GM10266 (cell line): ENCODE data around the gene CHMP1A.

Experiments used
- DNase-seq: peaks from one replicate; pipeline ENCODE4 v3.0.0; 2012; ENCODE audit errors: extremely low spot score
- CTCF ChIP-seq: IDR thresholded peaks from 2 replicates; pipeline ENCODE4 v1.5.1; 2012; ENCODE audit warnings: mild to moderate bottlenecking, low read depth; ENCODE audit not compliant: control insufficient read depth, insufficient read depth; ENCODE audit errors: missing control alignments

CHMP1A gene

GRCh38 chr16:89621698-89622409 is 35.7 kb downstream of the CHMP1A start:
- DNase-seq, result no peak
- TF ChIP-seq CTCF, result no peak

- TF ChIP-seq CTCF, result no peak
- no peak for DNase-seq
Observed at GRCh38 chr16:89621136-89621697, 36.3 kb downstream of the CHMP1A start.

GRCh38 chr16:89620406-89620841 is 37.1 kb downstream of the CHMP1A start:
- no peak for DNase-seq
- TF ChIP-seq CTCF, result no peak

- no peak for DNase-seq
- TF ChIP-seq CTCF, result no peak
Observed at GRCh38 chr16:89619840-89620239, 37.7 kb downstream of the CHMP1A start.

- no peak for TF ChIP-seq CTCF
- no peak for DNase-seq
Observed at GRCh38 chr16:89618109-89618998, 39.2 kb downstream of the CHMP1A start.

- TF ChIP-seq CTCF, result no peak
Observed at GRCh38 chr16:89617036-89617435, 40.5 kb downstream of the CHMP1A start.

GRCh38 chr16:89616623-89617022 is 40.9 kb downstream of the CHMP1A start:
- TF ChIP-seq CTCF, result no peak
- no peak for DNase-seq

More at GRCh38 chr16:89617036-89617435, 40.5 kb downstream of the CHMP1A start:
- no peak for DNase-seq
